ENCODE results near the gene SSTR3. TPM values are rescaled to one million over a fixed set of nuclear protein-coding genes. Genes with fewer than 3 reads are reported as not detected.

SSTR3 gene
- total RNA-seq, 1 donor from 2014 or later: not detected

DNA sequence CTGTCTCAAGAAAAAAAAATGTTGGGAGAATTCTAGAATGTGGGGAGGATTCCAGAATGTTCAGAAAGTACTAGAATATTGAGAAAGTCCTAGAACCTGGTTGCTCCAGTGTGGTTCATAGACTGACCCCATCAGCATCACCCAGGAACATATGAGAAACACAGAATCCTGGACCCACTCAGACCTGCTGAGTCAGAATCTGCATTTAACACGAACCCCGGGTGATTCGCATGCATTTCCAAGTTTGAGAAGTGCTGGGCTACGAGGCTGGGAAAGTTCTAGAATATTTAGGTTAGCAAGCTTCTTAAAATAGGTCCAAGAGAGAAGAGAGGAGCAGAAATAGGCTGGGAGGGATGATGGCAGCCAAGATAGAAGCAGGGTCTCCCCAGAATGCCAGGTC, 30.6 kb downstream of the SSTR3 start:
- H3K27me3 Mint-ChIP-seq (ENCODE audit: unreplicated experiment): peaks cover 1% of the 10 kb centered on the region
- no peaks in the 10 kb centered on the region for H3K36me3 Mint-ChIP-seq (ENCODE audit: unreplicated experiment)
- no peak overlapping the region for H3K4me3 Mint-ChIP-seq (ENCODE audit: unreplicated experiment)
- H3K4me1 Mint-ChIP-seq (ENCODE audit: low read depth, unreplicated experiment): peaks cover 4% of the 10 kb centered on the region
- TF ChIP-seq CTCF (IDR thresholded peaks at IDR 0.05; ENCODE audit: partially characterized antibody, unreplicated experiment): no peak
- no peak for DNase-seq
- H3K9me3 Mint-ChIP-seq (ENCODE audit: unreplicated experiment): peaks cover 6% of the 10 kb centered on the region
- no peak overlapping the region for H3K27ac Mint-ChIP-seq (ENCODE audit: unreplicated experiment)

GRCh38 chr22:37180531-37181231, 31.6 kb downstream of the SSTR3 start:
- peaks cover 4% of the 10 kb centered on the region for H3K27me3 Mint-ChIP-seq (ENCODE audit: unreplicated experiment)
- H3K4me1 Mint-ChIP-seq (ENCODE audit: low read depth, unreplicated experiment): peaks cover 4% of the 10 kb centered on the region
- TF ChIP-seq CTCF (IDR thresholded peaks at IDR 0.05; ENCODE audit: partially characterized antibody, unreplicated experiment): no peak
- peak; percentile 9 for DNase-seq
- no peak overlapping the region for H3K27ac Mint-ChIP-seq (ENCODE audit: unreplicated experiment)
- no peaks in the 10 kb centered on the region for H3K36me3 Mint-ChIP-seq (ENCODE audit: unreplicated experiment)
- peaks cover 3% of the 10 kb centered on the region for H3K9me3 Mint-ChIP-seq (ENCODE audit: unreplicated experiment)
- no peak overlapping the region for H3K4me3 Mint-ChIP-seq (ENCODE audit: unreplicated experiment)

- Mint-ChIP-seq H3K27me3 (ENCODE audit: unreplicated experiment) (peaks cover 4% of the 10 kb centered on the region), H3K36me3 (ENCODE audit: unreplicated experiment) (no peaks in the 10 kb centered on the region)
Measured at GRCh38 chr22:37179622-37180420, 32.5 kb downstream of the SSTR3 start.

DNA sequence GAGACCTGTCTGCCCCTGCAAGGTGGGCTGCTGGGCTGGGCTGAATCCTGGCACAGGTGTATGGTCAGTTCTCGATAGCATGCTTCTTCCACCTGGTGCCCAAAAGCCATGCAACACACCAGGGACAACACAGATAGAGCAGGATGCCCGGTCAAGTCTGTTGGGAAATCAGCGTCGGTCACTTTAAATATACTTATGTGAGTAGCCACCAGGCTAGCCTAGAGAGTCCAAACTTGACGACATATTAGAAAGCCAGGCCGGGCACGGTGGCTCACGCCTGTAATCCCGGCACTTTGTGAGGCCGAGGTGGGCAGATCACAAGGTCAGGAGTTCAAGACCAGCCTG, 33.2 kb downstream of the SSTR3 start:
- no peak for TF ChIP-seq CTCF (IDR thresholded peaks at IDR 0.05; ENCODE audit: partially characterized antibody, unreplicated experiment)
- Mint-ChIP-seq H3K27me3 (ENCODE audit: unreplicated experiment) (peaks cover 5% of the 10 kb centered on the region), H3K27ac (ENCODE audit: unreplicated experiment) (no peak overlapping the region), H3K4me3 (ENCODE audit: unreplicated experiment) (no peak overlapping the region), H3K36me3 (ENCODE audit: unreplicated experiment) (no peaks in the 10 kb centered on the region), H3K9me3 (ENCODE audit: unreplicated experiment) (peaks cover 3% of the 10 kb centered on the region), H3K4me1 (ENCODE audit: low read depth, unreplicated experiment) (peaks cover 4% of the 10 kb centered on the region)
- DNase-seq: no peak

More at GRCh38 chr22:37179622-37180420, 32.5 kb downstream of the SSTR3 start:
- Mint-ChIP-seq H3K9me3 (ENCODE audit: unreplicated experiment) (peaks cover 3% of the 10 kb centered on the region), H3K27ac (ENCODE audit: unreplicated experiment) (no peak overlapping the region), H3K4me3 (ENCODE audit: unreplicated experiment) (no peak overlapping the region), H3K4me1 (ENCODE audit: low read depth, unreplicated experiment) (peaks cover 4% of the 10 kb centered on the region)
- no peak for DNase-seq
- no peak for TF ChIP-seq CTCF (IDR thresholded peaks at IDR 0.05; ENCODE audit: partially characterized antibody, unreplicated experiment)

All from glutamatergic neuron (in vitro differentiated cells).